HG02852 (cell line): ENCODE measurements around the gene MIDN.

Source experiments
- ATAC-seq: cut with Tn5 transposase; IDR thresholded peaks from one replicate; pipeline ENCODE4 v1.9.1; 2021; ENCODE audit warnings: mild to moderate bottlenecking, moderate library complexity; ENCODE audit not compliant: unreplicated experiment

MIDN gene

DNA sequence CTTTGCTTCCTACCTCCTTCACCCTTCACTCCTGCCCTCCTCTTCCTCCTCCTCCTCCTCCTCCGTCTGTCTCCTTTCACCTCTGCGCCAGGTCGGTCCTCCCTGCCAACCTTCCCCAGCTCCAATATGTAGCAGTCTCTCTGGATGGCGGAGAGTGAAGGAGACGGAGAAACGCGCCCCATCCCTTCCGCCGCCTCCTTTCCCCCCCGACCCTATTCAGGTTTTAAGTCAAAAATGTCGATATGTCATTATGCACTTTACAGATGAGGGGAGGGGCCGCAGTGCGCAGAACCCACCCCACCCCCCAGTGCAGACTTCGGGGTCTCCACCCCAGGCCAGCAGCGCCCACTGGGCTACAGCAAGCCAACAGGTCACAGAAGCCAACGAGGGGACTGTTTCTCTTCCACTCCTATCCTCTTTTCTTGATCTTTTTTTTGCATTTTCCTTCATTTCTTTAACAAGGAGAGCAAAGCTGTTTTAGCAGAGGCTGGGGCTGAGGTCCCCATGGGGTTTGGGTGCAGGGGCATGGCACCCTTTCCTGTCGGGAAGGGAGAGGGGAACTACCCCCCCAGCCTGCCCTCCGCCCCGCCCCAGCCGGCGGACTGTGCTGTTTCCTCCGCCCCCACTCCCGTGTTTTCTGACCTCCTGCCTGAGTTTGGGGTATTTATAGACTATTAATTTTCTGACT, 9.2 kb downstream of the MIDN start:
- ATAC-seq = no peak

- ATAC-seq = no peak
Measured at GRCh38 chr19:1258163-1258492, 9.7 kb downstream of the MIDN start.

DNA sequence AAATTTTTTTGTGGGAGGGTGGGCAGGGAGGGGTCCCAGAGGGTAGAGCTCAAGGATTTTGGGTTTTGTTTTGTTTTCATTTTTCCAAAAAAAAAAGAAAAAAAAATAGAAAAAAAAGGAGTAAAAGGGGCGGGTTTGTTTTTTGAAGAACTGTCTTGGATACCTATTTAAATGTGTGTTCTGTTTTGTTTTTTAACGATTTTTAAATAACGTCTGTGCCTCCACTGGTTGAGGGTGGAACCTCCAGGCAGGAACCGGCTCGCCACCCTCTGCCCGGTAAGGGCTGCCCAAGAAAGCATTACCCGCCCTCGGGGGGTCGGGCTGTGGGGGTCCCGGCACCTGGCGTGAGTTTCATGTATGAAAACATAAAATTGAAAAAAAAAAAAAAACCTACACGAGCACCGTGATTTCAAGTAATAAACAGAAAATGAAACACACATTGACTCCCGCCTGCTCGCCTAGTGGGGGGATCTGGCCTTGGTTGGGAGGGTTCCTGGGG, 10.4 kb downstream of the MIDN start:
- no peak for ATAC-seq

GRCh38 chr19:1259206-1259875, 11.0 kb downstream of the MIDN start:
- ATAC-seq = no peak

GRCh38 chr19:1259876-1260748, 11.7 kb downstream of the MIDN start:
- ATAC-seq = peak; percentile 4

- peak; percentile 53 for ATAC-seq
Measured at GRCh38 chr19:1260749-1261537, 12.6 kb downstream of the MIDN start.

DNA sequence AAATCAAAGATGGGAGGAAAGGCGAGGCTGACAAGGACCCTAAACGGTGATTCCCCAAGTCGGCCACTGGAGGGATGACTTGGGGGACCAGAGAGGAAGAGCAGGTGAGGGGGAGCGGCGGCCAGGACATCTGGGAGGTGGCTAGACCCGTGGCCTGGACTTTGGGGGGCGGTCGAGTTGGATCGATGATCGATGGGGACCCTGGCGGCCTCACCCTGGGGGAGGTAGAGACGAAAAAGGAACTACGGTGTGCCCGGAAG, 13.1 kb downstream of the MIDN start:
- ATAC-seq = no peak

GRCh38 chr19:1261798-1262622, 13.6 kb downstream of the MIDN start:
- no peak for ATAC-seq

DNA sequence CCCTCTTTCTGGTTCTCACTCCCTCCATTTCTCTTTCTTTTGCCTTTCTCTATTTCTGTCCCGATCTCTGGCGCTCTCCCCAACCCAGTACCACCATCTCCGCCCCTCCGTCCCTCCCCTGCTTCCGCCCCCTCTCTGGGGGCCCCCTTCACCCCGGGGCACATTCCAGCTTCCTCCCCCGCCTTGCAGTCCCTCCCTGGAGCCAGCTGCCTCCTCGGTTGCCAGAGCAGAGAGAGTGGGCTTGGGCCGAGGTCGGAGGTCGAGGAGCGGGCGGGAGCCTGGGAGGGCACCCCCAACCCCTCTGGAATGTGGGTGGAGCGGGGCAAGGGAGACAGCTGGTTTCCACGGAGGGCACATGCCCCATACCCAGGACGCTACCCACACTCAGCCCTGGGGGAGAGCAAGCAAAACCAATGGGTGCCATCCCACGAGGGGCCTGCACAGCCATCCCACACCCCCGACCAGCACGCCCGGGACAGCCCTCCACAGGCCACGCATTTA, 14.3 kb downstream of the MIDN start:
- ATAC-seq = no peak

DNA sequence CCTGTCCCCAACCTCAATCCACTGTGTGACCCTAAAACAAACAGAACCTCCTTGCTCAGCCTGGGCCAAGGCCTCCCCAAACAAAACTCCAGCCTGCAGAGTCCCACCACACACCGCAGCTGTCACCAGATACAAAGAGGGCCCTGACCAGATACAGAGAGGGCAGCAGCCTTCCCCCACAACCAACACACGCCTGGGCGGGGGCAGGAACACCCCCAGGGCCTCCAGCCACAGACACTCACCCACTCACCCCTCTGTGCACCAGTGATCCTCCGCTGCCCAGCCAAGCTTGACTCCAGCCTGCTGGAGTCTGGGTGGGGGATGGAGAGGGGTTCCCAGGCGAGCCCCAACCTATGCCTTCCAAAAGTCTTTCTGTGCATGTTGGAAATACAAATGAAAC, 14.8 kb downstream of the MIDN start:
- ATAC-seq = no peak

DNA sequence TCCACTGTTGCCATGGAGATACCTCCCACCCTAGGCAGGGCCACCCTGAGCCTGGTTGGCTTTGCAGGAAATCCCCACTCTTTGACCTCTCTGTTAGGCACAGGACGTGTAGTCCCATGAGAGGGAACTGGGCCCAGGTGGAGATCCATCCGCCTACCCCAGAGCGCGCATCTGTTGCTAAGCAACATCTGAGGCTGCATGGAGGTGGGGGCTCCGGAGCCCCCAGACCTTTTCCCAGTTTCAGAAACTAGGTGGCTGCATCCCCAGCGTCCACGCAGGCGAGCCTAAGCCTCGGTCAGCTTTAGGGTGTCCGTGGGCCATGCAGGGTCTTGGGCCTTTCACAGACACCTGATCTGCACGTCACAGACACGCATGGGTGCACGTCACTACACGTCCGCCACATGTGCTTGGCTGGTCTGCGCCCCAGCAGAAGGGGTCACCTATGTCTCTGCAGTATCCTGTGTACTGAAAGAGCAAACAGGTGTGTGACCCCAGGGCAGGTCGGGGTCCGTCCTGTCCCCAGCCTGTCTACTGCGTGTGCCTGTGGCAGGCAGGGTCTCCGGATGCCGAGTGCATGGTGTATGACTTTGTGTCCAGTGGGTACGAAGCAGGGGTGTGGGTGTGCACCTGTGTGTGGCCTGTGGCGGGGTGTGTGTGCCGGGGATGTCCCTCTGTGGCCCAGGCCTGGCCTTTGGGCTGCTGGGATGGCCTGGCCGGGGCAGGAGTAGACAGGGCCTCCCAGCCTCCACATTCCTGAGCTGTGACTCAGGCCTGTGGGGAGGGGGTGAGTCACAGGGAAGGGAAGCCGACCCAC, 16.6 kb downstream of the MIDN start:
- ATAC-seq = no peak

DNA sequence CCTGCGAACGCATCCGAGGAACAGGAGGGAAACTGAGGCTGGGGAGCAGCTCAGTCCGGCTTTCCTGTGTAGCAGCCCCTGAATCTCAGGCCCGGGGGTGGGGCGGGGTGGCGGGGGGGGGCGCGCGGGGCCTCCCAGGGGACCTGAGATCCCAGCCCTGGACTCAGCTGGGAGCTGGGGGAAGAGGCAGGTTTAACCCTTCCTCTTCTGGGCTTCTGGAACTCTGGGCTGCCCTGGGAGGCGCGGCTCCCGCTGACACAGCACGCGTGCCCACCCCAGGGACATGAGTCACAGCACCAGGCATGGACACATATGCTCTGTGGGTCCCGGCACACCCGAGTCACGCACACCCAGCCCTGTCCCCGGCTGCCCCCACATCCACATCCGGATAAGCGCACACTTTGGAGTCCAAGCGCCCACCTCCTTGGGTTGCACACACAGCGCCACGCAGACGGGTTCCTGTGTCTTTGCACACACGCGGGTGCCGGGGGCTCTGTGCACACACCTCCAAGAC, 17.3 kb downstream of the MIDN start:
- ATAC-seq = no peak

GRCh38 chr19:1266129-1266915, 17.9 kb downstream of the MIDN start:
- ATAC-seq = peak; percentile 31

DNA sequence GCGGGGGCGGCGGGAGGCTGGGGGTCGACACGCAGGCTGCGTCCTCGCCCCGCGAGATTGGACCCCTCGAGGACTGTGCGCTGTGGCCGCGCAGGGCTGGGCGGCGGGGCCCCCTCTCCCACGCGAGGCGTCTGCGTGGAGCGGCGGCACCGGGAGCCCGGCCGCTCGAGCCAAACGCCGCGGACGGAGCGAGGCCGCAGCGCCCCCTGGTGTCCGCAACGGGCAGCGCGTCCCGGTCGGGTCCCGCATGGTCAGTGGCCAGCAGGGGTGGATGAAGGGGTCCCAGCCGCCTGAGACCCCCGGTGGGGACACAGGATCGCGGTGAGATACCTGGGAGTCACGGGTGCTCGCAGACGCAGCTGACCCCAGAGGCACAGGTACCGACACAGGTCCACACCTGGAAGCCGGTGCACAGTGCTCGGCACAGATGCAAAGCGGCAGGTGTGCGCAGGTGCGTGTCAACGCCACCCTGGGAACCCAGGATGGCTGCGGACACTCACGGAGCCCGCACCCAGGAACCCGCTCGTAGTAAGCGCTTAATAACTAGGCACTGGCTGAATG, 18.6 kb downstream of the MIDN start:
- ATAC-seq = peak; percentile 20

DNA sequence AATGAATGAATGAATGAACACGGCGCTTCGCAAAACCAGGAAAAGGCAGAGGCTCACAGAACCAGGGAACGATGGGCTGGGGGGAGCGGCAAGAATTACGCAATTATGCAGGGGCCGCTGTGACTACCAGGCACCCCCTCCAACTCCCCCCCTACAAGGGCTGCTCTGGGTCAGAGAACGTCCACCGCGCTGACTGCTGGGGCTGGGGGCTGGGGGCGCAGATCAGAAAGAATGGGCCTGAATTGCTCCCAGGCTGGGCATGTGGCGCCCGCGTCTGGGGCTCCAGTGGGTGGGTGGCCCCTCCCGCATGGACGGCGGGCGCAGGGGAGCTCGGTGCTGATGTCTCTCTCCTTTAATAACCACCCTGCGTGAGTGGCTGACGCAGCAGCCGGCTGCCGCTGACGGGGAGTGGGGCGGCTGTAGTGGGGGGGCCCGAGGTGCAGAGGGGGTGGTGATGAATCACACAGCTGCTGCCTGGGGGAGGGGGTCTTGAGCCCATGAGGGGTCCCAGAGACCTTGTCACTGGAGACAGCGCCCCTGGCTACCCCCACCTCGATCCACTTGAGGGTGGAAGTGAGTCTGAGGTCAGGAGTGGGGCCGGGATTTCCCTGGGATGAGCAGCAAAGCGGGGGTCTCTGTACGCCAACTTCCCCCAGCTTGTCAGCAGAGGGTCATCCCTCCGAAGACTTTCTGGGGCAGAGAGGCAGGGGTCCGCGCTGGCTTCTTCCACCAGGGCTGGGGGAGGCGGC, 19.3 kb downstream of the MIDN start:
- no peak for ATAC-seq

DNA sequence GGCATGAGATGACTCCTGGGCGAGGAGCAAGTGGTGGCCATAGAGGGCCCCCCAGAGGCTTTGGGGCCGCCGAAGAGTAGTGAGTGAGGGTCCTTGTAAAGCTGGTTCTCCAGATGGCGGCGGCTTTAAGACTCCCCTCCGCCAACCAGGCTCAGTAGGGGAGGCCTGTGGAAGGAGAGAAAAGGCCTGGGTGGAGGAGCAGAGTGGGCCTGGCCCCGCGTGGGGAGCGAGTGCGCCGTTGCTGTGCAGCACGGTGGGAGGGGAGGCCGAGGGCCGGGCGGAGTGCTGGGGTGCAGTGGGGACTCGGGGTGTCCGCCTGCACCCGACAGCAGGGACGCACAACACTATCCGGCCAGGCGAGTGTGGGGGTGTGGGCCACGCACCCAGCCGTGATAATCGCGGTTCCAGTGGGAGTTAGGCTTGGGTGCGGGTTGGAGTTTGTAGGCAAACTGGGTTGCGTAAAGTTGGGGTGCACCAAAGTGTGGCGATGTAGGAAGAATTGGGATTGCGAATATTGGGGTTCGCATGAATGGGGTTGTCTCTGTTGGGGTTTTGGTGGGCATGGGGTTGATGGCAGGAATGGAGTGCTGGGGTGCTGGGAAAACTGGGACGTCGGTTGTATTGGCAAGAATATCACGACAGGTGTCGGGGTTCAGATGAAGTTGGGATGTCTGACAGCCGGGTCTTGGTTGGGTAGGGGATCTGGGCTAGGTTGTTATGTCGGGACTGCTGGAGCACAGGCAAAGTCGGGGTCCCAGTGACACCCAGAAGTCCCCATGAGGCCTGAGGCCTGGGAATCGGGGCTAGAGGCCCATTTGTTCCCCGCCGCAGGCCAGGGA, 20.1 kb downstream of the MIDN start:
- no peak for ATAC-seq
